WTC11 (cell line): ENCODE data around the gene NFIA.

Experiments used
- ATF2 ChIP-seq: sonication (generic); formaldehyde crosslinking; IDR thresholded peaks from 2 replicates; pipeline ENCODE4 v1.8.1; 2022; ENCODE audit warnings: low read depth, missing genetic modification reagents, borderline replicate concordance
- ATF3 ChIP-seq: sonication (generic); formaldehyde crosslinking; conservative IDR thresholded peaks from 2 replicates; pipeline ENCODE4 v1.8.1; 2022; ENCODE audit warnings: mild to moderate bottlenecking, missing genetic modification reagents
- CTCF ChIP-seq: fragments of 200-600 bp; IDR thresholded peaks from 2 replicates; pipeline ENCODE4 v1.8.0; 2022; ENCODE audit warnings: antibody characterized with exemption
- FOXP4 ChIP-seq: sonication (generic); formaldehyde crosslinking; IDR thresholded peaks from 2 replicates; pipeline ENCODE4 v1.8.0; 2022; ENCODE audit warnings: mild to moderate bottlenecking, missing genetic modification reagents
- GABPB1 ChIP-seq: sonication (generic); formaldehyde crosslinking; IDR thresholded peaks from 2 replicates; pipeline ENCODE4 v1.8.1; 2023; ENCODE audit warnings: mild to moderate bottlenecking, missing genetic modification reagents
- HMGXB4 ChIP-seq: sonication (generic); formaldehyde crosslinking; IDR thresholded peaks from 2 replicates; pipeline ENCODE4 v1.8.1; 2023; ENCODE audit warnings: mild to moderate bottlenecking, moderate library complexity, missing genetic modification reagents
- IRF1 ChIP-seq: sonication (generic); formaldehyde crosslinking; IDR thresholded peaks from 2 replicates; pipeline ENCODE4 v1.8.0; 2023; ENCODE audit warnings: missing genetic modification reagents
- JUN ChIP-seq: sonication (generic); formaldehyde crosslinking; IDR thresholded peaks from 2 replicates; pipeline ENCODE4 v1.8.0; 2023; ENCODE audit warnings: mild to moderate bottlenecking, missing genetic modification reagents
- PRDM15 ChIP-seq: sonication (generic); formaldehyde crosslinking; IDR thresholded peaks from 2 replicates; pipeline ENCODE4 v1.8.0; 2022; ENCODE audit warnings: missing genetic modification reagents
- SP1 ChIP-seq: sonication (generic); formaldehyde crosslinking; conservative IDR thresholded peaks from 2 replicates; pipeline ENCODE4 v1.8.1; 2022; ENCODE audit warnings: missing genetic modification reagents
- ZNF317 ChIP-seq: sonication (generic); formaldehyde crosslinking; IDR thresholded peaks from 2 replicates; pipeline ENCODE4 v1.8.1; 2023; ENCODE audit warnings: low read depth, mild to moderate bottlenecking, moderate library complexity, missing genetic modification reagents, borderline replicate concordance
- ZNF423 ChIP-seq: fragments of 250-450 bp; sonication (Bioruptor Pico); IDR thresholded peaks from 2 replicates; pipeline ENCODE4 v2.1.2; 2022; ENCODE audit warnings: mild to moderate bottlenecking, moderate library complexity

- TF ChIP-seq SP1 (CRISPR knock-in tag) (no peak), ZNF423 (CRISPR knock-in tag) (no peak), CTCF (no peak), ATF2 (no peak), GABPB1 (CRISPR knock-in tag) (no peak), ATF3 (no peak), PRDM15 (no peak), FOXP4 (CRISPR knock-in tag) (no peak), IRF1 (CRISPR knock-in tag) (no peak), HMGXB4 (CRISPR knock-in tag) (no peak), JUN (CRISPR knock-in tag) (no peak), ZNF317 (CRISPR knock-in tag) (no peak)
Observed at GRCh38 chr1:61330571-61330970, 248.2 kb downstream of the NFIA start.
